ENCODE measurements around the gene CORIN. TPM values are rescaled to one million over a fixed set of nuclear protein-coding genes. Genes with fewer than 3 reads are reported as not detected.
"Not testable (repeated sequence)": the region's sequence is repeated elsewhere in the genome, so short reads cannot be mapped to it uniquely, and the experiment has no call there.

The CORIN gene
- total and polyA plus RNA-seq, 9 donors, result 0.20 to 7.9 (median 0.80) TPM; not detected in 1

GRCh38 chr4:47557255-47557654 lies 280.6 kb downstream of the CORIN start:
- H3K27me3 ChIP-seq, result no peaks in the 10 kb centered on the region
- WGBS, 3 donors, result 96 to 98% (median 98%) methylated on average over 2 of the region's 2 CpGs
- H3K36me3 ChIP-seq, result no peaks in the 10 kb centered on the region

DNA sequence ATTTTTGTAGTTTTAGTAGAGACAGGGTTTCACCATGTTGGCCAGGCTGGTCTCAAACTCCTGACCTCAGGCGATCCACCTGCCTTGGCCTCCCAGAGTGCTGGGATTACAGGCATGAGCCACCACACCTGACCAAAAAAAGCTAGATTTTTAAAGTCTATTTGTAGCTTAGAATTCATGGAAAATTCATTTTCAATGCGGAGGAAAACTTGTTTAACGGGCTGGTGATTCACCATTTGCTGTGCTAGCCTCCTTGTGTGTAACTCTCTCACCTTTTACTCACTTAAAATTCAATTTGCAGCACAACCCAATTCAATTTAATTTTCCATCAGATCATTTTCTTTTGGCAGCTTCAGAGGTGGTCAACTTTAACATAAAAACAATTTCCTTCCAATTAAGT lies 281.9 kb downstream of the CORIN start:
- DNase-seq; intact Hi-C loops (cut with DNase I); H3K27ac ChIP-seq; H3K9me3 ChIP-seq; H3K4me3 ChIP-seq; H3K27me3 ChIP-seq; H3K36me3 ChIP-seq; H3K4me1 ChIP-seq (ENCODE audit: insufficient read depth): not testable (repeated sequence)
- WGBS, 3 donors, result 77 to 99% (median 80%) methylated on average over 3 of the region's 3 CpGs

More at GRCh38 chr4:47557255-47557654, 280.6 kb downstream of the CORIN start:
- Histone ChIP-seq H3K9me3 (no peaks in the 10 kb centered on the region), H3K4me1 (ENCODE audit: insufficient read depth) (no peaks in the 10 kb centered on the region), H3K27ac (no peak overlapping the region), H3K4me3 (no peak overlapping the region)
- no peak for DNase-seq
- TF ChIP-seq CTCF (IDR thresholded peaks at IDR 0.05) (no peak), EP300 (IDR thresholded peaks at IDR 0.05) (no peak), POLR2A (IDR thresholded peaks at IDR 0.05) (no peak)
- intact Hi-C loops (cut with DNase I), result no loop called here

GRCh38 chr4:47553329-47554125 lies 284.3 kb downstream of the CORIN start:
- no peak for DNase-seq
- intact Hi-C loops (cut with DNase I), result no loop called here
- H3K36me3 ChIP-seq, result no peaks in the 10 kb centered on the region

GRCh38 chr4:47551682-47552081 lies 286.2 kb downstream of the CORIN start:
- TF ChIP-seq EP300 (IDR thresholded peaks at IDR 0.05) (no peak), POLR2A (IDR thresholded peaks at IDR 0.05) (no peak), CTCF (IDR thresholded peaks at IDR 0.05) (no peak)
- H3K4me1 ChIP-seq (ENCODE audit: insufficient read depth), result no peaks in the 10 kb centered on the region
- intact Hi-C loops (cut with DNase I), result no loop called here
- no peaks in the 10 kb centered on the region for H3K36me3 ChIP-seq
- no peaks in the 10 kb centered on the region for H3K9me3 ChIP-seq
- no peaks in the 10 kb centered on the region for H3K27me3 ChIP-seq
- no peak overlapping the region for H3K27ac ChIP-seq
- no peak overlapping the region for H3K4me3 ChIP-seq
- DNase-seq, result no peak

More at GRCh38 chr4:47553329-47554125, 284.3 kb downstream of the CORIN start:
- H3K4me3 ChIP-seq, result no peak overlapping the region
- 87 to 93% (median 93%) methylated on average over 2 of the region's 2 CpGs for WGBS, 3 donors
- no peaks in the 10 kb centered on the region for H3K4me1 ChIP-seq (ENCODE audit: insufficient read depth)
- no peaks in the 10 kb centered on the region for H3K9me3 ChIP-seq
- TF ChIP-seq EP300 (IDR thresholded peaks at IDR 0.05) (no peak), CTCF (IDR thresholded peaks at IDR 0.05) (no peak), POLR2A (IDR thresholded peaks at IDR 0.05) (no peak)
- H3K27me3 ChIP-seq, result no peaks in the 10 kb centered on the region
- no peak overlapping the region for H3K27ac ChIP-seq

- Histone ChIP-seq H3K27me3 (no peaks in the 10 kb centered on the region), H3K9me3 (no peaks in the 10 kb centered on the region), H3K36me3 (no peaks in the 10 kb centered on the region), H3K27ac (no peak overlapping the region), H3K4me1 (ENCODE audit: insufficient read depth) (no peaks in the 10 kb centered on the region), H3K4me3 (no peak overlapping the region)
- TF ChIP-seq EP300 (IDR thresholded peaks at IDR 0.05) (no peak), POLR2A (IDR thresholded peaks at IDR 0.05) (no peak), CTCF (IDR thresholded peaks at IDR 0.05) (no peak)
- intact Hi-C loops (cut with DNase I), result no loop called here
- DNase-seq, result no peak
- 96% methylated on average over 7 of the region's 7 CpGs for WGBS, 3 donors
Measured at GRCh38 chr4:47550899-47551548, 286.8 kb downstream of the CORIN start.

- intact Hi-C loops (cut with DNase I); H3K27me3 ChIP-seq; H3K4me3 ChIP-seq; H3K36me3 ChIP-seq; H3K27ac ChIP-seq; DNase-seq; H3K4me1 ChIP-seq (ENCODE audit: insufficient read depth); H3K9me3 ChIP-seq: not testable (repeated sequence)
- 93 to 98% (median 95%) methylated on average over 7 of the region's 7 CpGs for WGBS, 3 donors
Measured at GRCh38 chr4:47550357-47550756, 287.5 kb downstream of the CORIN start.
